Naive thymus-derived CD8-positive, alpha-beta T cell (primary cell): ENCODE measurements around the gene SKAP1. TPM values are rescaled to one million over a fixed set of nuclear protein-coding genes. Genes with fewer than 3 reads are reported as not detected.
"Not testable (repeated sequence)": the region's sequence is repeated elsewhere in the genome, so short reads cannot be mapped to it uniquely, and the experiment has no call there.

Experiments
- ATAC-seq, 2 donors: fragments of 150-1000 bp; cut with Tn5 transposase in 1 of 2; sonication (Bioruptor Pico), chemical (Tn5 transposase) in 1 of 2; 1 replicate in 1 of 2; 2 replicates in 1 of 2; pipeline ENCODE4 v1.10.0; 2021; ENCODE audit warnings: mild to moderate bottlenecking in 2 of 2, moderate library complexity in 2 of 2
- POLR2A ChIA-PET: fragments of 350-600 bp; sonication (Branson Sonifier 250); formaldehyde crosslinking; loops from one replicate; lab custom pipeline; 2021; ENCODE audit warnings: antibody characterized with exemption; lab: Charles Lee
- DNase-seq, 10 donors: peaks; one replicate each; pipeline versions ENCODE4 v3.0.0 to v3.0.0-alpha.2; 2020 to 2022
- H3K27ac Mint-ChIP-seq, 10 donors: one replicate each; pipeline ENCODE4 v1.8.0; 2020 to 2022; ENCODE audit warnings: mild to moderate bottlenecking in 10 of 10, mixed read lengths in 10 of 10, moderate library complexity in 4 of 10, inconsistent platforms in 1 of 10
- H3K27me3 Mint-ChIP-seq, 5 donors: one replicate each; pipeline ENCODE4 v1.8.0; 2021 to 2022; ENCODE audit warnings: mixed read lengths in 5 of 5
- H3K36me3 Mint-ChIP-seq, 3 donors: one replicate each; pipeline ENCODE4 v1.8.0; 2020 to 2022; ENCODE audit warnings: mixed read lengths in 3 of 3, mild to moderate bottlenecking in 2 of 3, inconsistent platforms in 1 of 3
- H3K4me1 Mint-ChIP-seq, 4 donors: one replicate each; pipeline ENCODE4 v1.8.0; 2021 to 2022; ENCODE audit warnings: mixed read lengths in 4 of 4
- H3K4me3 Mint-ChIP-seq, 10 donors: one replicate each; pipeline ENCODE4 v1.8.0; 2020 to 2022; ENCODE audit warnings: mild to moderate bottlenecking in 10 of 10, mixed read lengths in 10 of 10, moderate library complexity in 6 of 10, inconsistent platforms in 1 of 10
- H3K9me3 Mint-ChIP-seq, 9 donors: one replicate each; pipeline ENCODE4 v1.8.0; 2020 to 2022; ENCODE audit warnings: mixed read lengths in 9 of 9, mild to moderate bottlenecking in 3 of 9, inconsistent platforms in 1 of 9, moderate library complexity in 1 of 9
- polyA plus RNA-seq, 3 donors: library from polyadenylated mRNA; unstranded; fragments of 300-500 nt; fragmentation: Illumina TruSeq; gene quantifications; one replicate each; pipeline ENCODE4 v1.2.3, GENCODE V29; 2021
- total RNA-seq, 8 experiments: library from RNA in 2 of 8; stranded (reverse) in 2 of 8; gene quantifications; one replicate each; pipeline ENCODE4 v1.2.3 and lab custom pipeline; 2021 to 2026

SKAP1 gene
- total and polyA plus RNA-seq, 5 experiments from 2014 or later, result 73.0 to 237 (median 223) TPM

DNA sequence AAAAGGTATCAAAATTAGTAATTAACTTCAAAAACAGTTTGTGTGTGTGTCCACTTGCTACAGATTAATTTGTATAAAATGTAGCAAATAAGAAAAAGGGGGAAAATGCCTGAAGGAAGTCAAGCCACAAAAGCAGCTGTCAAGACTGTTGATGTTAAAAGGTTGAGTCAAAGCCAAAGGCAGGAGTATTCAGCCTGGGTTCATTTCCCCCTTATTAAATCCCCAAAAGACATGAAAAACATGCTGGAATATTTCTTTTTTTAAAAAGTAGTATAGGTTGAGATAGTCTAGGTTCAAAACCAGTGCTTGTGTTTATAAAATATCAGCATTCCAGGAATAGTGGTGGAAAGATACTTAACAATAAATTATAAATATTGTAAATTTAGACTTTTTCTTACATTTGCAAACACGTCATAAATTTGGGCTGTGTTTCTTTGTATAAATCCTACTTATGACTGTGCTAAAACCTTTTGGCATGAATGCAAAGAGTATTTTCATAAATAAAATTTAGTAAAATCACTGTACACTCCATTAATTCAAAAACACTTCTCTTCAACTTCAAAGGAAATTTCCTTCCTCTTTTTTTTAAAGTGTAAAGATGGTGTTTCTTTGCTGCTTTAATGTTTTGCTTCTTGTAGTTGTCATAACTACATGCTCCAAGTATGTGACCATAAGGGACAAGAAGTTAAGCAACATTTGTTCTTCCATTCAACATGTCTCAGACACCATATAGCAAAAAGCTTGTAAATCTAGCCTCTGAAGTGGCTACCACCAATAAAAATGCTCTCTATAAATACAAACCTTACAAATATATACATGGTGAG lies 72.0 kb downstream of the SKAP1 start:
- ATAC-seq (no peak), DNase-seq (no peak)
- H3K27me3 Mint-ChIP-seq, result no peaks in the 10 kb centered on the region
- H3K4me3 Mint-ChIP-seq, result no peak overlapping the region
- peaks cover 2 to 25% (median 16%) of the 10 kb centered on the region in 4 donors for H3K4me1 Mint-ChIP-seq
- POLR2A ChIA-PET, result interaction anchor here (0.6 kb wide), 1 partner anchor 310 kb away, joined by 7 read pairs; no protein-coding TSS in a partner anchor
- peak overlapping the region in 3 of 10 donors; percentile 14 to 44 (median 36) for H3K27ac Mint-ChIP-seq
- H3K36me3 Mint-ChIP-seq, result peaks cover 0 to 22% (median 0%) of the 10 kb centered on the region in 3 donors
- no peaks in the 10 kb centered on the region for H3K9me3 Mint-ChIP-seq

- ATAC-seq (no peak), DNase-seq (no peak)
- Mint-ChIP-seq H3K9me3 (no peaks in the 10 kb centered on the region), H3K4me3 (no peak overlapping the region), H3K4me1 (peaks cover 3 to 28% (median 16%) of the 10 kb centered on the region in 4 donors), H3K27ac (peak overlapping the region in 1 of 10 donors; percentile 38), H3K36me3 (peaks cover 0 to 14% (median 0%) of the 10 kb centered on the region in 3 donors), H3K27me3 (no peaks in the 10 kb centered on the region)
- POLR2A ChIA-PET, result no interaction called here
Measured at GRCh38 chr17:48356866-48357265, 73.1 kb downstream of the SKAP1 start.

GRCh38 chr17:48352630-48353029 lies 77.4 kb downstream of the SKAP1 start:
- H3K36me3 Mint-ChIP-seq, result peaks cover 4 to 23% (median 11%) of the 10 kb centered on the region in 3 donors
- ATAC-seq (no peak), DNase-seq (no peak)
- no peak overlapping the region for H3K4me3 Mint-ChIP-seq
- no peaks in the 10 kb centered on the region for H3K27me3 Mint-ChIP-seq
- H3K4me1 Mint-ChIP-seq, result peaks cover 2 to 10% (median 6%) of the 10 kb centered on the region in 4 donors
- H3K9me3 Mint-ChIP-seq, result peaks cover 0 to 3% (median 0%) of the 10 kb centered on the region in 9 donors
- POLR2A ChIA-PET, result interaction anchor here (1.1 to 1.2 kb wide), 2 partner anchors 100 to 235 kb away, joined by 3 read pairs; no protein-coding TSS in a partner anchor
- H3K27ac Mint-ChIP-seq, result no peak overlapping the region

GRCh38 chr17:48351911-48352332 lies 78.1 kb downstream of the SKAP1 start:
- H3K9me3 Mint-ChIP-seq, result peaks cover 0 to 3% (median 0%) of the 10 kb centered on the region in 9 donors
- peaks cover 2 to 8% (median 5%) of the 10 kb centered on the region in 4 donors for H3K4me1 Mint-ChIP-seq
- POLR2A ChIA-PET, result interaction anchor here (0.7 to 1.2 kb wide), 4 partner anchors 91 to 236 kb away, joined by 3 to 6 read pairs (median 4); no protein-coding TSS in a partner anchor
- no peak overlapping the region for H3K27ac Mint-ChIP-seq
- H3K4me3 Mint-ChIP-seq, result no peak overlapping the region
- DNase-seq (peak in 3 of 10 donors; percentile 49 to 54 (median 50)), ATAC-seq (peak; percentile 44)
- H3K27me3 Mint-ChIP-seq, result no peaks in the 10 kb centered on the region
- peaks cover 4 to 23% (median 11%) of the 10 kb centered on the region in 3 donors for H3K36me3 Mint-ChIP-seq

GRCh38 chr17:48348352-48348751 lies 81.7 kb downstream of the SKAP1 start:
- Mint-ChIP-seq H3K27me3 (no peaks in the 10 kb centered on the region), H3K4me3 (no peak overlapping the region), H3K9me3 (peaks cover 0 to 3% (median 0%) of the 10 kb centered on the region in 9 donors), H3K36me3 (peaks cover 4 to 43% (median 26%) of the 10 kb centered on the region in 3 donors), H3K27ac (no peak overlapping the region), H3K4me1 (peaks cover 2 to 8% (median 5%) of the 10 kb centered on the region in 4 donors)
- DNase-seq (no peak), ATAC-seq (no peak)
- POLR2A ChIA-PET, result no interaction called here

- POLR2A ChIA-PET, result no interaction called here
- peaks cover 4 to 49% (median 26%) of the 10 kb centered on the region in 3 donors for H3K36me3 Mint-ChIP-seq
Measured at GRCh38 chr17:48347177-48347576, 82.8 kb downstream of the SKAP1 start.

GRCh38 chr17:48344251-48344650 lies 85.8 kb downstream of the SKAP1 start:
- ATAC-seq, result no peak
- peaks cover 0 to 10% (median 4%) of the 10 kb centered on the region in 4 donors for H3K4me1 Mint-ChIP-seq
- H3K36me3 Mint-ChIP-seq, result peaks cover 4 to 60% (median 26%) of the 10 kb centered on the region in 3 donors
- peaks cover 0 to 3% (median 0%) of the 10 kb centered on the region in 9 donors for H3K9me3 Mint-ChIP-seq
- H3K4me3 Mint-ChIP-seq, result no peak overlapping the region
- no peaks in the 10 kb centered on the region for H3K27me3 Mint-ChIP-seq
- DNase-seq, result no peak
- no peak overlapping the region for H3K27ac Mint-ChIP-seq
- POLR2A ChIA-PET, result no interaction called here

More at GRCh38 chr17:48347177-48347576, 82.8 kb downstream of the SKAP1 start:
- H3K27ac Mint-ChIP-seq, result peak overlapping the region in 1 of 10 donors; percentile 29
- peaks cover 0 to 3% (median 0%) of the 10 kb centered on the region in 9 donors for H3K9me3 Mint-ChIP-seq
- no peaks in the 10 kb centered on the region for H3K27me3 Mint-ChIP-seq
- H3K4me3 Mint-ChIP-seq, result no peak overlapping the region
- DNase-seq (no peak), ATAC-seq (no peak)
- peaks cover 2 to 10% (median 7%) of the 10 kb centered on the region in 4 donors for H3K4me1 Mint-ChIP-seq

DNA sequence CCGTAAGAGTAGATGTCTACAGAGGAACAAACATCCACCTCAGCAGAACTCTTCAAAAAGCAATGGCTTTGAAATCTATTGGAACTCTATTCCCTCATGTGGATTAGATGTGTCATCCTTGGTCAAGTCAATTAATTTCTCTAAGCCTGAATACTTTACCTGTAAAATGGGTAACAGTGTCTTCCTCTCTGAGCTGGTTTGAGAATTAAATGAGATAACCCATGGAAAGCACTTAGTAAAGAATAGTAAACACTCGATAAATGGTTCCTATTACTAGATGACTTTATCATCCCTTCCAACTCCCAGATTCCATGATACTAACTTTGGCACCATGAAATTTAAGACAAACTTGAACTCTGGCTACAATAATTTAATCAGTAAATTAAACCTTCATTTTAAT lies 89.1 kb downstream of the SKAP1 start:
- Mint-ChIP-seq H3K4me3 (no peak overlapping the region), H3K27ac (peak overlapping the region in 1 of 10 donors; percentile 36), H3K9me3 (no peaks in the 10 kb centered on the region), H3K27me3 (no peaks in the 10 kb centered on the region), H3K4me1 (peaks cover 5 to 15% (median 8%) of the 10 kb centered on the region in 4 donors), H3K36me3 (peaks cover 0 to 63% (median 14%) of the 10 kb centered on the region in 3 donors)
- no peak for DNase-seq
- no peak for ATAC-seq
- POLR2A ChIA-PET, result interaction anchor here (0.7 kb wide), 1 partner anchor 8 kb away, joined by 3 read pairs; no protein-coding TSS in a partner anchor

- Mint-ChIP-seq H3K4me1 (peaks cover 6 to 13% (median 10%) of the 10 kb centered on the region in 4 donors), H3K27ac (peak overlapping the region in 1 of 10 donors; percentile 5), H3K9me3 (no peaks in the 10 kb centered on the region), H3K27me3 (no peaks in the 10 kb centered on the region), H3K36me3 (peaks cover 0 to 44% (median 2%) of the 10 kb centered on the region in 3 donors), H3K4me3 (no peak overlapping the region)
- ATAC-seq (no peak), DNase-seq (no peak)
- POLR2A ChIA-PET, result no interaction called here
Measured at GRCh38 chr17:48338720-48339119, 91.3 kb downstream of the SKAP1 start.

DNA sequence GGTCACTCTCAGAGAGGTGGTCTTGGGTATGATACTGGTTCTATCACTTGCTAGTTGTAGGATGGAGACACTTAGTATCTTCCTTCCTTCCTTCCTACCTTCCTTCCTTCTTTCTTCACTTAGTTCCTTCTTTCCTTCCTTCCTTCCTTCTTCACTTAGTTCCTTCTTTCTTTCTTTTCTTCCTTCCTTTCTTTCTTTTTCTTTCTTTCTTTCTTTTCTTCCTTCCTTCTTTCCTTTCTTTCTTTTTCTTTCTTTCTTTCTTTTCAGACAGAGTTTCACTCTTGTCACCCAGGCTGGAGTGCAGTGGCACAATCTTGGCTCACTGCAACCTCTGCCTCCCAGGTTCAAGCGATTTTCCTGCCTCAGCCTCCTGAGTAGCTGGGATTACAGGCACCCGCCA lies 92.1 kb downstream of the SKAP1 start:
- Mint-ChIP-seq H3K4me1 (peaks cover 6 to 13% (median 10%) of the 10 kb centered on the region in 4 donors), H3K36me3 (peaks cover 0 to 45% (median 0%) of the 10 kb centered on the region in 3 donors), H3K27ac (peak overlapping the region in 5 of 10 donors; percentile 22 to 82 (median 60))
- DNase-seq, H3K27me3 Mint-ChIP-seq, H3K4me3 Mint-ChIP-seq, ATAC-seq, H3K9me3 Mint-ChIP-seq: not testable (repeated sequence)
- POLR2A ChIA-PET, result interaction anchor here (0.7 kb wide), 1 partner anchor 660 kb away, joined by 4 read pairs; no protein-coding TSS in a partner anchor

- Mint-ChIP-seq H3K36me3 (peaks cover 0 to 40% (median 0%) of the 10 kb centered on the region in 3 donors), H3K27me3 (no peaks in the 10 kb centered on the region), H3K4me3 (no peak overlapping the region), H3K27ac (no peak overlapping the region), H3K4me1 (peaks cover 4 to 9% (median 7%) of the 10 kb centered on the region in 4 donors), H3K9me3 (no peaks in the 10 kb centered on the region)
- POLR2A ChIA-PET, result interaction anchor here (0.6 kb wide), 1 partner anchor 223 kb away, joined by 3 read pairs; no protein-coding TSS in a partner anchor
- no peak for DNase-seq
- ATAC-seq, result no peak
Measured at GRCh38 chr17:48336986-48337385, 93.0 kb downstream of the SKAP1 start.

DNA sequence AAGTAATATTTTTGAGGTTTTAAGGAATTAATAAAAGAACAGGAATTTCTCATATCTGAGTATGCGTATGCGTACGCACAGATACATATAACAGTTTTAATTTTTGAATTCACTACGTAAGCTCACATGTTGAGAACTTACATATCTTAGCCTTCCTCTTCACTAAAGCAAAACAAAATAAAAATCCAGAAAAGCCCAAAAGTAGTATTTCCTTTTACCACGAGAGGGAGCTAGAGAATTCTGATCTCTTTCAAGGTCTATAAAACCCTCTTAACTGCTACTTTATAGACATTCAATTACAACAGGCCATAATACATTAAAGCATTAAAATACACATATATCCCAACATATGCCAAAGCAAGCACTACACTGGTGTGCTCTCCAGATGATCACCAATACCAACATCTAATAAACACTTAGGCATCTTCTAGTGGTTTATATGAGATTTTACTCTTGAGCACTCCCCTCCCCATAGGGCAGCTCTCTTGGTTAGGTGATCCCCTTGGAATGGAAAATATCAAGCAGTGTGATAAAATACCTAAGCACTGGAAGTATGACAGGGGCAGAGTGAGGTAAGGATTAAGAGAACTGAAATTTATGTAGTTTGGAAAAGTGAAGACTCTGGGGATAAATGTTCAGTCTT lies 94.0 kb downstream of the SKAP1 start:
- POLR2A ChIA-PET, result no interaction called here

More for the DNA sequence above, 94.0 kb downstream of the SKAP1 start:
- H3K27ac Mint-ChIP-seq, result no peak overlapping the region
- H3K4me1 Mint-ChIP-seq, result peaks cover 4 to 10% (median 7%) of the 10 kb centered on the region in 4 donors
- ATAC-seq, result peak; percentile 53 to 61
- H3K9me3 Mint-ChIP-seq, result no peaks in the 10 kb centered on the region
- peak in 3 of 10 donors; percentile 67 to 73 (median 72) for DNase-seq
- no peak overlapping the region for H3K4me3 Mint-ChIP-seq
- no peaks in the 10 kb centered on the region for H3K27me3 Mint-ChIP-seq
- H3K36me3 Mint-ChIP-seq, result peaks cover 0 to 38% (median 0%) of the 10 kb centered on the region in 3 donors
